H1 (cell line): ENCODE data around the gene RNU6-7. TPM values are rescaled to one million over a fixed set of nuclear protein-coding genes. Genes with fewer than 3 reads are reported as not detected.

Source experiments
- CTCF ChIA-PET: fragments of 300-600 bp; sonication (Branson Sonifier 250); formaldehyde crosslinking; loops from one replicate; lab custom pipeline; 2021; ENCODE audit not compliant: partially characterized antibody; lab: Charles Lee
- POLR2A ChIA-PET: fragments of 300-600 bp; sonication (Branson Sonifier 250); formaldehyde crosslinking; loops from one replicate; lab custom pipeline; 2021; ENCODE audit warnings: inconsistent platforms; ENCODE audit not compliant: partially characterized antibody; lab: Charles Lee
- DNase-seq, 2 experiments: peaks; one replicate each; pipeline versions ENCODE4 v3.0.0 to v3.0.0-alpha.2; 2010 to 2022; ENCODE audit warnings: low spot score in 2 of 2, low read depth in 1 of 2, mixed read lengths in 1 of 2
- FAIRE-seq: peaks from 2 replicates; lab custom pipeline; 2011; peaks lifted over from hg19 to GRCh38; lab: Jason Lieb, UNC
- H2AFZ ChIP-seq: 2 replicates; pipeline ENCODE4 v1.8.1; 2012; ENCODE audit warnings: low read length, inconsistent platforms
- H2AK5ac ChIP-seq: 2 replicates; pipeline ENCODE4 v1.6.1; 2013; ENCODE audit warnings: low read depth, low read length
- H2BK120ac ChIP-seq: replicated peaks from 2 replicates; pipeline ENCODE3; 2013; ENCODE audit warnings: low read depth, low read length, inconsistent platforms
- H2BK12ac ChIP-seq: 2 replicates; pipeline ENCODE4 v1.6.1; 2013; ENCODE audit warnings: low read depth, low read length
- H2BK15ac ChIP-seq: 2 replicates; pipeline ENCODE4 v1.6.1; 2013; ENCODE audit warnings: low read length
- H2BK20ac ChIP-seq: 2 replicates; pipeline ENCODE4 v1.6.1; 2013; ENCODE audit warnings: low read length
- H2BK5ac ChIP-seq: 2 replicates; pipeline ENCODE4 v1.6.1; 2013; ENCODE audit warnings: low read depth, low read length
- H3K14ac ChIP-seq: 2 replicates; pipeline ENCODE4 v1.6.1; 2013; ENCODE audit warnings: inconsistent platforms; ENCODE audit not compliant: insufficient read length
- H3K18ac ChIP-seq: 2 replicates; pipeline ENCODE4 v1.6.1; 2013; ENCODE audit warnings: low read length; ENCODE audit errors: extremely low read depth
- H3K23ac ChIP-seq: 2 replicates; pipeline ENCODE4 v1.6.1; 2013; ENCODE audit warnings: inconsistent platforms; ENCODE audit not compliant: insufficient read length
- H3K23me2 ChIP-seq: 2 replicates; pipeline ENCODE4 v1.6.1; 2013; ENCODE audit warnings: low read depth, low read length
- H3K27ac ChIP-seq: 2 replicates; pipeline ENCODE4 v1.6.1; 2011; ENCODE audit warnings: low read depth, low read length, inconsistent platforms
- H3K27me3 ChIP-seq, 4 experiments: replicated peaks in 1 of 4; 1 replicate in 1 of 4; 2 replicates in 3 of 4; pipeline versions ENCODE4 v1.6.1 to v1.8.1; 2011 to 2013; ENCODE audit warnings: low read length in 3 of 4, mild to moderate bottlenecking in 3 of 4, inconsistent platforms in 2 of 4, mixed read lengths in 2 of 4, moderate library complexity in 1 of 4; ENCODE audit not compliant: control insufficient read depth in 3 of 4, insufficient read depth in 3 of 4; ENCODE audit errors: extremely low read depth in 1 of 4
- H3K36me3 ChIP-seq, 4 experiments: 2 replicates each; pipeline versions ENCODE4 v1.6.1 to v1.8.1; 2011 to 2013; ENCODE audit warnings: mild to moderate bottlenecking in 4 of 4, low read length in 3 of 4, moderate library complexity in 2 of 4, control low read depth in 1 of 4, inconsistent platforms in 1 of 4; ENCODE audit not compliant: insufficient read depth in 4 of 4, control insufficient read depth in 2 of 4
- H3K4ac ChIP-seq: replicated peaks from 2 replicates; pipeline ENCODE3; 2013; ENCODE audit warnings: low read length, low read depth, mixed read lengths, inconsistent platforms; ENCODE audit not compliant: insufficient read length
- H3K4me1 ChIP-seq, 4 experiments: replicated peaks in 1 of 4; 1 replicate in 1 of 4; 2 replicates in 3 of 4; pipeline versions ENCODE4 v1.6.1 to v1.8.1; 2011 to 2013; ENCODE audit warnings: low read length in 3 of 4, inconsistent platforms in 2 of 4, mixed read lengths in 1 of 4; ENCODE audit not compliant: insufficient read depth in 4 of 4, control insufficient read depth in 3 of 4
- H3K4me2 ChIP-seq, 2 experiments: 2 replicates each; pipeline versions ENCODE4 v1.6.1 to v1.8.1; 2011 to 2013; ENCODE audit warnings: low read depth in 2 of 2, low read length in 2 of 2, control low read depth in 1 of 2, inconsistent platforms in 1 of 2, mild to moderate bottlenecking in 1 of 2; ENCODE audit not compliant: insufficient read depth in 1 of 2
- H3K4me3 ChIP-seq, 4 experiments: fragments of 200-600, 300-600 bp in 1 of 4; sonication (generic), shearing (Covaris generic), sonication (Bioruptor Twin) in 1 of 4; 2 replicates each; pipeline versions ENCODE4 v1.5.1 to v1.8.1; 2011 to 2016; ENCODE audit warnings: low read length in 4 of 4, low read depth in 3 of 4, control low read depth in 2 of 4, inconsistent platforms in 2 of 4, mild to moderate bottlenecking in 2 of 4, mixed read lengths in 1 of 4, moderate library complexity in 1 of 4; ENCODE audit not compliant: insufficient read depth in 2 of 4; ENCODE audit errors: extremely low read depth in 1 of 4
- H3K56ac ChIP-seq: replicated peaks from 2 replicates; pipeline ENCODE3; 2013; ENCODE audit warnings: low read depth, mild to moderate bottlenecking, mixed read lengths, low read length, inconsistent platforms; ENCODE audit not compliant: insufficient read length
- H3K79me1 ChIP-seq: 2 replicates; pipeline ENCODE4 v1.6.1; 2013; ENCODE audit warnings: low read depth, low read length, control low read depth
- H3K79me2 ChIP-seq, 2 experiments: 2 replicates each; pipeline versions ENCODE4 v1.6.1 to v1.8.1; 2012 to 2013; ENCODE audit warnings: low read length in 2 of 2, mild to moderate bottlenecking in 2 of 2, inconsistent platforms in 1 of 2; ENCODE audit not compliant: insufficient read depth in 2 of 2, control insufficient read depth in 1 of 2
- H3K9ac ChIP-seq, 4 experiments: replicated peaks in 1 of 4; 1 replicate in 1 of 4; 2 replicates in 3 of 4; pipeline versions ENCODE4 v1.6.1 to v1.8.1; 2011 to 2013; ENCODE audit warnings: low read depth in 3 of 4, low read length in 3 of 4, control low read depth in 2 of 4, mild to moderate bottlenecking in 2 of 4, moderate library complexity in 2 of 4, inconsistent platforms in 1 of 4; ENCODE audit errors: extremely low read depth in 1 of 4
- H3K9me3 ChIP-seq, 2 experiments: 2 replicates each; pipeline versions ENCODE4 v1.6.1 to v1.8.1; 2012 to 2013; ENCODE audit warnings: mild to moderate bottlenecking in 2 of 2, moderate library complexity in 2 of 2, control low read depth in 1 of 2, inconsistent platforms in 1 of 2, low read depth in 1 of 2, low read length in 1 of 2, mixed read lengths in 1 of 2; ENCODE audit not compliant: insufficient read depth in 2 of 2
- H4K20me1 ChIP-seq, 2 experiments: replicated peaks in 1 of 2; 2 replicates each; pipeline versions ENCODE3 to v1.8.1; 2011 to 2013; ENCODE audit warnings: inconsistent platforms in 2 of 2, low read length in 2 of 2, mild to moderate bottlenecking in 1 of 2; ENCODE audit not compliant: insufficient read depth in 2 of 2, control insufficient read depth in 1 of 2
- H4K5ac ChIP-seq: 2 replicates; pipeline ENCODE4 v1.6.1; 2013; ENCODE audit warnings: low read length, low read depth, mixed read lengths, inconsistent platforms; ENCODE audit not compliant: insufficient read length
- H4K8ac ChIP-seq: 2 replicates; pipeline ENCODE4 v1.8.0; 2013; ENCODE audit warnings: mild to moderate bottlenecking, moderate library complexity, low read length, inconsistent platforms; ENCODE audit not compliant: insufficient read depth; ENCODE audit errors: extremely low read depth
- H4K91ac ChIP-seq: replicated peaks from 2 replicates; pipeline ENCODE3; 2013; ENCODE audit warnings: low read length, mixed read lengths, inconsistent platforms; ENCODE audit not compliant: insufficient read length
- HDAC6 ChIP-seq: IDR thresholded peaks from one replicate; pipeline ENCODE4 v1.7.1; 2012; ENCODE audit warnings: low read depth, mild to moderate bottlenecking, inconsistent platforms, low read length, moderate library complexity
- KDM1A ChIP-seq: fragments of 200-600, 300-600 bp; sonication (generic); IDR thresholded peaks from 2 replicates; pipeline ENCODE4 v1.7.1; 2016; ENCODE audit warnings: mild to moderate bottlenecking, low read length, borderline replicate concordance
- RAD21 ChIP-seq, 2 experiments: IDR thresholded peaks in 1 of 2; conservative IDR thresholded peaks in 1 of 2; 2 replicates each; pipeline ENCODE4 v1.6.1; 2011; ENCODE audit warnings: low read depth in 2 of 2, low read length in 2 of 2, improper control_type of control experiment in 1 of 2, inconsistent platforms in 1 of 2, mild to moderate bottlenecking in 1 of 2, moderate library complexity in 1 of 2
- SAP30 ChIP-seq: fragments of 300-600 bp; sonication (generic); IDR thresholded peaks from 2 replicates; pipeline ENCODE4 v1.7.1; 2012; ENCODE audit warnings: low read length, moderate library complexity, mild to moderate bottlenecking, inconsistent platforms; ENCODE audit not compliant: insufficient read depth, insufficient replicate concordance
- ZNF274 ChIP-seq: IDR thresholded peaks from 2 replicates; pipeline ENCODE4 v1.7.0; 2012; ENCODE audit warnings: low read length, borderline replicate concordance; ENCODE audit errors: extremely low read depth
- WGBS, 2 experiments: shearing (Covaris generic) in 1 of 2; methylation state at CpG; one replicate each; pipeline versions ENCODE4 v1.1.6 to v1.1.7; 2013 to 2015; ENCODE audit warnings: low lambda C conversion rate in 2 of 2, mixed read lengths in 2 of 2, inconsistent platforms in 1 of 2, low coverage in 1 of 2, missing lambda C conversion rate in 1 of 2; ENCODE audit not compliant: insufficient replicate concordance in 2 of 2, insufficient coverage in 1 of 2, insufficient read length in 1 of 2; ENCODE audit errors: extremely low coverage in 1 of 2, missing lambda C conversion rate in 1 of 2; 5-methylcytosine and 5-hydroxymethylcytosine counted together
- polyA plus RNA-seq, 7 experiments: library from polyadenylated mRNA; depleted of rRNA in 3 of 7; stranded (reverse) in 5 of 7; unstranded in 2 of 7; fragments of >200 nt in 5 of 7; fragments of 200-250 nt in 2 of 7; gene quantifications; 1 replicate in 5 of 7; 2 replicates in 1 of 7; 4 replicates in 1 of 7; pipeline versions ENCODE4 v1.2.1 to v1.2.3, GENCODE V29; 2011 to 2013; ENCODE audit warnings: missing spikeins in 2 of 7, mixed read lengths in 2 of 7
- total RNA-seq: library from RNA; stranded (reverse); fragmentation: NEBNext Ultra II Directional; extraction: Animal tissue kit (Norgen Biotek cat#: 25700); gene quantifications from 2 replicates; pipeline ENCODE4 v1.2.1, GENCODE V29; 2021

Gene RNU6-7
- total and polyA plus RNA-seq, 2 of the 8 experiments (the other 6 are each of a cell fraction or from before 2014, with no cell fraction given) = not detected

DNA sequence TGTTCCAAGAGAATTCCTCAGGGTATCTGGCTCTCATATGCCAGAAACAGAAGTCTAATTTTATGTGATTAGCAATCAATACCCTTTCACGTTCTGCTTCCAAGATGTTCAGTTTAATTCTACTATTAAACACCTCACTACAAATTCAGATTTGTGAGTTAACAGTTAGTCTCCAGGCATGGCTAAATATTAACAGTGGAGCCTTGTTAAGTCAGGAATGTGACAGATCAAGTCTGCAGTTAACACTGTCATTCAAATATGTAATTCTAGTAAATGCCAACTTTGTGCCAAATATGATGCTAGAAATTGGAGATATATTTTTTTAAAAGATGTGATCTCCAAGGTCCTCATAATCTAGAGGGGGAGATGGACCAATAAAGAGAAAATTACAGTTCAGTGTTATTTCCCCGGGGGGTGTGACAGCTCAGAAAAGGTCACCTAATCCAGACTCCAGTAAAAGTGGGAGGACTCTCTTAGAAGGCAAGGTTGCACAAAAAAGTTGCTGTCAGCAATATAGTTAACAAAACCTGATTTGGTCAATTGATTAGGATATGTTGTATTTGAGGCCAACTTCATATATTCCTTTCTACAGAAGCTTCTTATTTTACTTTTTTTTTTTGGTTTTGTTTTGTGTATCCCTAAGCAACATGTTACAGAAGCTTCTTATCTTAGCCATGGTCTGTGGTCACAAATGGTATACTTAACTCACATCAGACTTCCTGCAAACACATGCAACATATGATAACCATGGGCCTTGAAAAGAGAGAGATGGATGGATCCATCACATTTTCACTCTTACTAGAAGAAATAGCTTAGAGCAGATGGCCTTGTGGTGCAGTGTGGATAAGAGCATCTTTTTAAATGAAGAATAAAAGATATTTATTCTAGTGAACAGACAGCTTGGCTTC is 18.4 kb upstream of the RNU6-7 start:
- CTCF ChIA-PET = interaction anchor here (0.9 kb wide), 1 partner anchor 257 kb away, joined by 3 read pairs; no protein-coding TSS in a partner anchor
- H3K27ac ChIP-seq = no peak overlapping the region
- H3K56ac ChIP-seq = no peak overlapping the region
- no peak overlapping the region for H3K4me2 ChIP-seq
- H3K4me3 ChIP-seq = no peak overlapping the region
- H3K14ac ChIP-seq = no peak overlapping the region
- 92% methylated on average over 2 of the region's 2 CpGs; no CpG with 5 or more reads in 1 of the 2 experiments for WGBS, 2 experiments
- no peak overlapping the region for H2BK15ac ChIP-seq
- no peak overlapping the region for H3K4ac ChIP-seq
- POLR2A ChIA-PET = no interaction called here
- TF ChIP-seq SAP30 (no peak), ZNF274 (no peak), KDM1A (no peak), HDAC6 (no peak), RAD21 (IDR thresholded peaks at IDR 0.05 in 1 of 2, conservative IDR thresholded peaks at IDR 0.05 in 1 of 2; ENCODE audit: low read depth in 2 of 2, low read length in 2 of 2) (no peak)
- no peak overlapping the region for H2AK5ac ChIP-seq
- H2BK12ac ChIP-seq = no peak overlapping the region
- no peak for FAIRE-seq
- H3K79me2 ChIP-seq = no peaks in the 10 kb centered on the region
- no peak overlapping the region for H2BK5ac ChIP-seq
- H2BK20ac ChIP-seq = no peak overlapping the region
- H3K18ac ChIP-seq = no peak overlapping the region
- H3K27me3 ChIP-seq = no peaks in the 10 kb centered on the region
- no peaks in the 10 kb centered on the region for H3K36me3 ChIP-seq
- no peak overlapping the region for H2AFZ ChIP-seq
- H3K79me1 ChIP-seq = no peaks in the 10 kb centered on the region
- no peak overlapping the region for H3K9ac ChIP-seq
- no peak overlapping the region for H4K5ac ChIP-seq
- DNase-seq = no peak
- H3K23me2 ChIP-seq = no peaks in the 10 kb centered on the region
- no peak overlapping the region for H4K91ac ChIP-seq
- H3K4me1 ChIP-seq = no peaks in the 10 kb centered on the region
- no peak overlapping the region for H3K23ac ChIP-seq
- no peaks in the 10 kb centered on the region for H4K20me1 ChIP-seq
- H3K9me3 ChIP-seq = 0 out of 4 replicates have a peak, but pooled peaks cover 0 to 3% of the 10 kb centered on the region in 2 experiments
- H4K8ac ChIP-seq = no peak overlapping the region
- H2BK120ac ChIP-seq = no peak overlapping the region
